Adrenal gland (tissue), 12 donors: ENCODE data around the gene KLHL36. TPM values are rescaled to one million over a fixed set of nuclear protein-coding genes. Genes with fewer than 3 reads are reported as not detected.

ENCODE experiments used
- DNase-seq, 7 donors: peaks; one replicate each; pipeline ENCODE4 v3.0.0-alpha.2; 2019 to 2020
- H3K27ac ChIP-seq, 5 donors: fragments of 200-600 bp; sonication (generic) in 4 of 5; 1 replicate in 3 of 5; 2 replicates in 2 of 5; pipeline versions ENCODE4 v1.5.1 to v1.8.0; 2016 to 2020; ENCODE audit warnings: mild to moderate bottlenecking in 1 of 5
- H3K27me3 ChIP-seq: fragments of 200-600 bp; 2 replicates; pipeline ENCODE4 v1.8.0; 2021
- H3K36me3 ChIP-seq, 2 donors: fragments of 200-600 bp; replicated peaks in 1 of 2; 1 replicate in 1 of 2; 2 replicates in 1 of 2; pipeline versions ENCODE4 v1.5.1 to v1.8.0; 2018 to 2022
- H3K4me1 ChIP-seq, 2 donors: fragments of 200-600 bp; replicated peaks in 1 of 2; 1 replicate in 1 of 2; 2 replicates in 1 of 2; pipeline versions ENCODE4 v1.5.1 to v1.8.0; 2018 to 2021
- H3K4me3 ChIP-seq, 4 donors: fragments of 200-600 bp; sonication (generic) in 3 of 4; one replicate each; pipeline ENCODE4 v1.5.1; 2016 to 2018
- H3K9me3 ChIP-seq, 3 donors: fragments of 200-600 bp; sonication (generic) in 1 of 3; replicated peaks in 1 of 3; 1 replicate in 2 of 3; 2 replicates in 1 of 3; pipeline versions ENCODE4 v1.5.1 to v1.8.0; 2016 to 2021
- CTCF ChIP-seq, 6 experiments: fragments of 450-650 bp in 4 of 6; fragments of 200-600 bp in 2 of 6; sonication (generic) in 1 of 6; IDR thresholded peaks; 1 replicate in 5 of 6; 2 replicates in 1 of 6; pipeline versions ENCODE4 v1.5.1 to v1.8.0; 2016 to 2021; ENCODE audit warnings: antibody characterized with exemption in 6 of 6, mild to moderate bottlenecking in 2 of 6, moderate library complexity in 1 of 6
- POLR2A ChIP-seq, 2 donors: fragments of 450-650 bp; IDR thresholded peaks; one replicate each; pipeline ENCODE4 v1.6.1; 2017; ENCODE audit warnings: antibody characterized with exemption in 2 of 2, mild to moderate bottlenecking in 2 of 2, moderate library complexity in 1 of 2
- WGBS, 4 donors: extraction: QIAGEN DNeasy Blood & Tissue Kit in 2 of 4; methylation state at CpG; one replicate each; pipeline versions ENCODE4 v1.1.5 to v1.1.7; 2013 to 2017; 5-methylcytosine and 5-hydroxymethylcytosine counted together
- intact Hi-C, 2 donors: fragments of 100-400 bp; cut with DNase I; formaldehyde crosslinking; loops; one replicate each; pipeline versions ENCODE4 v1.14.1 to v1.15.0; 2022 to 2023
- polyA plus RNA-seq, 3 donors: library from polyadenylated mRNA; stranded (reverse); fragments of 200-250 nt in 2 of 3; fragments of 350-450 nt in 1 of 3; fragmentation: Illumina TruSeq in 1 of 3; extraction: RNeasy Lipid Tissue Mini Kit (QIAGEN cat#74804) in 1 of 3; gene quantifications; one replicate each; pipeline ENCODE4 v1.2.3, GENCODE V29; 2013 to 2014
- total RNA-seq, 9 donors: library from RNA; depleted of rRNA in 4 of 9; stranded (reverse); fragments of >200 nt in 4 of 9; fragments of 120-200 nt in 1 of 9; fragmentation: NEBNext Ultra II Directional in 1 of 9; extraction: Animal tissue kit (Norgen Biotek cat#: 25700) in 1 of 9; gene quantifications; one replicate each; pipeline versions ENCODE4 v1.1.0 to v1.2.4, GENCODE V29; 2013 to 2023
- donor health status: healthy with polysubstance abuse.
- donor health status: Bipolar disorder and iron deficiency.
- donor health status: DM: yes; HTN: yes; CAD: no.
- donor health status: DM: no; HTN: no; CAD: no.
- donor health status: DM: no; HTN: no; CAD: no.
- donor health status: DM: yes; HTN: yes; CAD: no.

The KLHL36 gene
- total and polyA plus RNA-seq, 12 donors: 10.7 to 81.6 (median 54.7) TPM

GRCh38 chr16:84609563-84610177 is 38.6 kb upstream of the KLHL36 start:
- Histone ChIP-seq H3K27me3 (no peaks in the 10 kb centered on the region), H3K4me3 (no peak overlapping the region), H3K27ac (peak overlapping the region in 2 of 5 donors; percentile 8 to 9), H3K9me3 (no peaks in the 10 kb centered on the region), H3K4me1 (peaks cover 0 to 26% of the 10 kb centered on the region in 2 donors), H3K36me3 (no peaks in the 10 kb centered on the region)
- intact Hi-C loops: no loop called here
- no peak for DNase-seq
- 68 to 94% (median 80%) methylated on average over 6 of the region's 6 CpGs for WGBS, 4 donors
- TF ChIP-seq CTCF (IDR thresholded peaks at IDR 0.05) (no peak), POLR2A (IDR thresholded peaks at IDR 0.05) (no peak)

- TF ChIP-seq CTCF (IDR thresholded peaks at IDR 0.05) (no peak), POLR2A (IDR thresholded peaks at IDR 0.05) (no peak)
- Histone ChIP-seq H3K27ac (no peak overlapping the region), H3K9me3 (no peaks in the 10 kb centered on the region), H3K36me3 (no peaks in the 10 kb centered on the region), H3K4me1 (peaks cover 0 to 28% of the 10 kb centered on the region in 2 donors), H3K27me3 (no peaks in the 10 kb centered on the region), H3K4me3 (no peak overlapping the region)
- DNase-seq: no peak
- intact Hi-C loops: no loop called here
- 88 to 100% (median 91%) methylated on average over 1 of the region's 1 CpG for WGBS, 4 donors
These were observed 37.9 kb upstream of the KLHL36 start for GRCh38 chr16:84610376-84610775.

DNA sequence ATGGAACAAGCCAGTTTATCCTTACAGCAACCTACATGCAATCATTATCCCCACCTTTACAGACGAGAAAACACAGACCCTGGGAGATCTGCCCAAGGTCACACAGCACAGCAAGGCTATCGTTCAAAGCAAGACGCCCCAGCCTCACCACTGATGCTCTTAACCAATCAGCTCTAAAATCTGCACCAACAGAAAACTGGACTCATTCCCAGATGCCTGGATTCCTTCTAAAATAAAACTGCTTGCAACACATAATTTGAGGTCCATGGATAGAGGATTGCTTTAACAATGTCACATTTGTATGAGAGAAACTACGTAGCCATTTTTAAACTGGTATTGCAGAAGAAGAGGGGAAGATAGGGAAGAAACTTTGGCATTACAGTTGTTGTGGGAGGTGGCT is 37.3 kb upstream of the KLHL36 start:
- peaks cover 0 to 2% of the 10 kb centered on the region in 2 donors for H3K36me3 ChIP-seq
- DNase-seq: no peak
- H3K9me3 ChIP-seq: no peaks in the 10 kb centered on the region
- intact Hi-C loops: no loop called here
- H3K27me3 ChIP-seq: no peaks in the 10 kb centered on the region
- WGBS, 4 donors: 19 to 31% (median 22%) methylated on average over 4 of the region's 4 CpGs
- no peak overlapping the region for H3K4me3 ChIP-seq
- no peak overlapping the region for H3K27ac ChIP-seq
- peaks cover 0 to 28% of the 10 kb centered on the region in 2 donors for H3K4me1 ChIP-seq
- TF ChIP-seq POLR2A (IDR thresholded peaks at IDR 0.05): no peak
- no peak for TF ChIP-seq CTCF (IDR thresholded peaks at IDR 0.05)

DNA sequence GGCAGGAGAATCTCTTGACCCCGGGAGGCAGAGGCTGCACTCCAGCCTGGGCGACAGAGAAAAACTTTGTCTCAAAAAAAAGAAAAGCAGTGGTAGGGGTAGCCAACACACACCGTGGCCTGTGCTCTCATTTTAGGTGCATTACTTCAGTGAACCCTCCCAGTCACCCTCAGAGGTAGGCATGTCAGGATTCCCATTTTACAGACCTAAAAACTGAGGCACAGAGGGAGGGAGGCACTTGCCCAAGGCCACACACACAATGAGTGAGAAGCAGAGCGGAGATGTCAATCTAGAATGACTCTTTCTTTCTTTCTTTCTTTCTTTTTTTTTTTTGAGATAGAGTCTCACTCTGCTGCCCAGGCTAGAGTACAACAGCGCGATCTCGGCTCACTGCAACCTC is 35.6 kb upstream of the KLHL36 start:
- Histone ChIP-seq H3K27ac (no peak overlapping the region), H3K9me3 (no peaks in the 10 kb centered on the region), H3K4me1 (peaks cover 0 to 43% of the 10 kb centered on the region in 2 donors), H3K27me3 (no peaks in the 10 kb centered on the region), H3K4me3 (no peak overlapping the region), H3K36me3 (peaks cover 0 to 4% of the 10 kb centered on the region in 2 donors)
- WGBS, 4 donors: 91 to 98% (median 94%) methylated on average over 7 of the region's 7 CpGs
- no peak for DNase-seq
- intact Hi-C loops: no loop called here
- TF ChIP-seq POLR2A (IDR thresholded peaks at IDR 0.05) (no peak), CTCF (IDR thresholded peaks at IDR 0.05) (no peak)
